ENCODE results near the gene FILIP1. TPM values are rescaled to one million over a fixed set of nuclear protein-coding genes. Genes with fewer than 3 reads are reported as not detected.
A peak's percentile ranks its signal among the peaks of the same experiment; 100 is the strongest.

The FILIP1 gene
- total RNA-seq, 3 donors from 2014 or later = 2.9 to 4.3 (median 4.3) TPM

- intact Hi-C loops (cut with DNase I; ENCODE audit: low total_unique reads) = no loop called here
These were observed 206.2 kb downstream of the FILIP1 start for GRCh38 chr6:75287424-75287823.

GRCh38 chr6:75286955-75287354 is 206.6 kb downstream of the FILIP1 start:
- intact Hi-C loops (cut with DNase I; ENCODE audit: low total_unique reads) = no loop called here
- Histone ChIP-seq H3K9me3 (no peaks in the 10 kb centered on the region), H3K36me3 (no peaks in the 10 kb centered on the region), H3K27me3 (no peaks in the 10 kb centered on the region), H3K4me1 (peaks cover 0 to 17% of the 10 kb centered on the region in 2 donors), H3K27ac (no peak overlapping the region), H3K4me3 (no peak overlapping the region)
- TF ChIP-seq CTCF (IDR thresholded peaks at IDR 0.05) (no peak), POLR2A (IDR thresholded peaks at IDR 0.05) (no peak), POLR2AphosphoS5 (IDR thresholded peaks at IDR 0.05) (no peak)
- DNase-seq (ENCODE audit: low spot score in 2 of 2) = no peak

More at GRCh38 chr6:75287424-75287823, 206.2 kb downstream of the FILIP1 start:
- Histone ChIP-seq H3K36me3 (no peaks in the 10 kb centered on the region), H3K27me3 (no peaks in the 10 kb centered on the region), H3K4me1 (peaks cover 0 to 16% of the 10 kb centered on the region in 2 donors), H3K4me3 (no peak overlapping the region), H3K9me3 (no peaks in the 10 kb centered on the region), H3K27ac (no peak overlapping the region)
- TF ChIP-seq POLR2A (IDR thresholded peaks at IDR 0.05) (no peak), POLR2AphosphoS5 (IDR thresholded peaks at IDR 0.05) (no peak), CTCF (IDR thresholded peaks at IDR 0.05) (no peak)
- DNase-seq (ENCODE audit: low spot score in 2 of 2) = no peak

DNA sequence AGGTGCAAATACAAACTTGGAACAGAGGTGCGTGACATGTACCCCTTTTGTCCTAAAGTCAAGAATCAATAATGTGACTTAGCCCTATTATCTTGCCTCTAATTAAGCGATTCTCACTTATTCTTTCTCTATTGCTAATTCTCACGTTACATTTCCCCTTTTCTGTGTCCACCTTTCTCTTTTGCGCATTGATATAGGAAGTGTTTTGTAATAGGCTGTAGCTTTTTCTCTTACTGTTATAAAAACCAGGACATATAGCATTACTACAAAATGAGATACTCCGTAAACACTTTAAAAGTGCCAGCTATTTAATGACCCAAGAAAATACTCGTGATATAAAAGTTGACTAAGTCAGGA is 208.3 kb downstream of the FILIP1 start:
- H3K4me3 ChIP-seq = peak overlapping the region; percentile 82 to 91 (median 89)
- no peak for DNase-seq (ENCODE audit: low spot score in 2 of 2)
- H3K4me1 ChIP-seq = peaks cover 0 to 31% of the 10 kb centered on the region in 2 donors
- H3K27me3 ChIP-seq = no peaks in the 10 kb centered on the region
- H3K27ac ChIP-seq = peak overlapping the region; percentile 94 to 98
- H3K36me3 ChIP-seq = no peaks in the 10 kb centered on the region
- no peaks in the 10 kb centered on the region for H3K9me3 ChIP-seq
- TF ChIP-seq CTCF (IDR thresholded peaks at IDR 0.05) (no peak), POLR2AphosphoS5 (IDR thresholded peaks at IDR 0.05) (no peak), POLR2A (IDR thresholded peaks at IDR 0.05) (no peak)
- intact Hi-C loops (cut with DNase I; ENCODE audit: low total_unique reads) = no loop called here

- peak within 1 kb of the TSS; percentile 82 to 91 (median 89) for H3K4me3 ChIP-seq
- no peaks in the 10 kb centered on the region for H3K9me3 ChIP-seq
- TF ChIP-seq POLR2A (IDR thresholded peaks at IDR 0.05) (peak; percentile 72), CTCF (IDR thresholded peaks at IDR 0.05) (no peak), POLR2AphosphoS5 (IDR thresholded peaks at IDR 0.05) (peak; percentile 85 to 96 (median 95))
- H3K36me3 ChIP-seq = no peaks in the 10 kb centered on the region
- peak; percentile 96 to 97 for DNase-seq (ENCODE audit: low spot score in 2 of 2)
- intact Hi-C loops (cut with DNase I; ENCODE audit: low total_unique reads) = no loop called here
- H3K27me3 ChIP-seq = no peaks in the 10 kb centered on the region
- H3K4me1 ChIP-seq = peaks cover 0 to 36% of the 10 kb centered on the region in 2 donors
- peak within 1 kb of the TSS; percentile 94 to 98 for H3K27ac ChIP-seq
These were observed 208.8 kb downstream of the FILIP1 start, which contains the start of gene TMEM30A for GRCh38 chr6:75284632-75285282. TMEM30A (minus strand) TSS chr6:75284792; CDS start chr6:75284638, 154 bp downstream.

- no peaks in the 10 kb centered on the region for H3K27me3 ChIP-seq
- TF ChIP-seq POLR2A (IDR thresholded peaks at IDR 0.05) (no peak), CTCF (IDR thresholded peaks at IDR 0.05) (no peak), POLR2AphosphoS5 (IDR thresholded peaks at IDR 0.05) (no peak)
- H3K36me3 ChIP-seq = no peaks in the 10 kb centered on the region
- no peak for DNase-seq (ENCODE audit: low spot score in 2 of 2)
- peaks cover 0 to 43% of the 10 kb centered on the region in 2 donors for H3K4me1 ChIP-seq
- intact Hi-C loops (cut with DNase I; ENCODE audit: low total_unique reads) = no loop called here
- H3K4me3 ChIP-seq = peak overlapping the region; percentile 82 to 91 (median 89)
- peak overlapping the region; percentile 94 to 98 for H3K27ac ChIP-seq
- no peaks in the 10 kb centered on the region for H3K9me3 ChIP-seq
These were observed 209.5 kb downstream of the FILIP1 start for GRCh38 chr6:75283907-75284631.
